GM21825 (cell line): ENCODE measurements around the gene KRT23.

Experiments used
- ATAC-seq: cut with Tn5 transposase; IDR thresholded peaks from one replicate; pipeline ENCODE4 v1.9.1; 2021; ENCODE audit warnings: mild to moderate bottlenecking, moderate library complexity; ENCODE audit not compliant: unreplicated experiment

Gene KRT23

DNA sequence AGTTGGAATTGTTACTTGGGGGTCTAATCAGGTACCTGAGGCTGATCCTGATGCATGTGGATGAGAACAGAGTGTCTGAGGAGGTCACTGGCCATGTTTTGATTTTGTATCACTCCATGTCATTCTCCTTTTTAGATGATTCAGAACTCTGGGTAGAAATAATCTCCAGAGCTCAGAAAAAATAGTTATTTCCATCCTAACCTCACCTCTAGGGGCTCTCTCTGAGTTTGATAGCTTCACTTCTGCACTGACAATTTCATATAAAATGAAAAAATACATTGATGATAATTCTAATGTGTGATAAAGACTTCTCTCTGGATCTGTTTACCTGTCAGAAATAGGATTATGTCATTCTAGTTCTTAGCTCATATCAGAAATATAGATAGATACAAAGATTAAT lies 64.2 kb downstream of the KRT23 start:
- ATAC-seq, result no peak
